CD4-positive, alpha-beta T cell treated with Interleukin-17A for 1 hour (primary cell): ENCODE results near the gene SPDYE1.
A peak's percentile ranks its signal among the peaks of the same experiment; 100 is the strongest.
"Not testable (repeated sequence)": the region's sequence is repeated elsewhere in the genome, so short reads cannot be mapped to it uniquely, and the experiment has no call there.

Experiments used
- DNase-seq: peaks from one replicate; pipeline ENCODE4 v3.0.0-alpha.2; 2020

Gene SPDYE1

GRCh38 chr7:43994681-43995080, 3.0 kb upstream of the SPDYE1 start:
- not testable (repeated sequence) for DNase-seq

- not testable (repeated sequence) for DNase-seq
These were observed 14.4 kb downstream of the SPDYE1 start for GRCh38 chr7:44012081-44012480.

- DNase-seq: not testable (repeated sequence)
These were observed 17.4 kb downstream of the SPDYE1 start for GRCh38 chr7:44015090-44015489.

- DNase-seq: peak; percentile 100
These were observed 21.4 kb downstream of the SPDYE1 start for GRCh38 chr7:44018857-44019807.

- DNase-seq: not testable (repeated sequence)
These were observed 22.1 kb downstream of the SPDYE1 start for GRCh38 chr7:44019825-44020224.

- DNase-seq: not testable (repeated sequence)
These were observed 24.4 kb downstream of the SPDYE1 start for GRCh38 chr7:44022069-44022468.

- not testable (repeated sequence) for DNase-seq
These were observed 25.2 kb downstream of the SPDYE1 start for GRCh38 chr7:44022796-44023467.

- not testable (repeated sequence) for DNase-seq
These were observed 31.7 kb downstream of the SPDYE1 start for GRCh38 chr7:44029433-44029832.

GRCh38 chr7:44030029-44030428, 32.3 kb downstream of the SPDYE1 start:
- not testable (repeated sequence) for DNase-seq

GRCh38 chr7:44031319-44031718, 33.6 kb downstream of the SPDYE1 start:
- DNase-seq: not testable (repeated sequence)

GRCh38 chr7:44032031-44032430, 34.3 kb downstream of the SPDYE1 start:
- DNase-seq: not testable (repeated sequence)

GRCh38 chr7:44033971-44034844, 36.5 kb downstream of the SPDYE1 start:
- DNase-seq: not testable (repeated sequence)

GRCh38 chr7:44036364-44036763, 38.7 kb downstream of the SPDYE1 start:
- DNase-seq: peak; percentile 63

- not testable (repeated sequence) for DNase-seq
These were observed 40.3 kb downstream of the SPDYE1 start for GRCh38 chr7:44037951-44038350.

- DNase-seq: not testable (repeated sequence)
These were observed 40.9 kb downstream of the SPDYE1 start for GRCh38 chr7:44038553-44038952.

GRCh38 chr7:44038961-44039558, 41.4 kb downstream of the SPDYE1 start:
- DNase-seq: peak; percentile 91

GRCh38 chr7:44039800-44040492, 42.2 kb downstream of the SPDYE1 start:
- DNase-seq: not testable (repeated sequence)

GRCh38 chr7:44040493-44040891, 42.8 kb downstream of the SPDYE1 start:
- DNase-seq: peak; percentile 78

GRCh38 chr7:44042221-44042620, 44.5 kb downstream of the SPDYE1 start:
- DNase-seq: no peak

GRCh38 chr7:44043902-44044301, 46.2 kb downstream of the SPDYE1 start:
- no peak for DNase-seq
